GM13976 (cell line): ENCODE measurements around the gene RAD51B.

Experiments used
- DNase-seq: peaks from one replicate; pipeline ENCODE4 v3.0.0; 2012; ENCODE audit warnings: low spot score
- in situ Hi-C: fragments of 300-500 bp; cut with MboI; formaldehyde crosslinking; loops from one replicate; pipeline ENCODE4 v1.12.0; 2022; ENCODE audit warnings: low sequenced_read_pairs, mixed read lengths, inconsistent platforms; ENCODE audit not compliant: unreplicated experiment
- TF ChIP-seq, protein P1 (sequence below): IDR thresholded peaks from 2 replicates; pipeline ENCODE4 v1.5.1; 2012; ENCODE audit warnings: borderline replicate concordance, mild to moderate bottlenecking; ENCODE audit not compliant: insufficient read depth; ENCODE audit errors: extremely low read depth, missing control alignments, control extremely low read depth

Gene RAD51B

DNA sequence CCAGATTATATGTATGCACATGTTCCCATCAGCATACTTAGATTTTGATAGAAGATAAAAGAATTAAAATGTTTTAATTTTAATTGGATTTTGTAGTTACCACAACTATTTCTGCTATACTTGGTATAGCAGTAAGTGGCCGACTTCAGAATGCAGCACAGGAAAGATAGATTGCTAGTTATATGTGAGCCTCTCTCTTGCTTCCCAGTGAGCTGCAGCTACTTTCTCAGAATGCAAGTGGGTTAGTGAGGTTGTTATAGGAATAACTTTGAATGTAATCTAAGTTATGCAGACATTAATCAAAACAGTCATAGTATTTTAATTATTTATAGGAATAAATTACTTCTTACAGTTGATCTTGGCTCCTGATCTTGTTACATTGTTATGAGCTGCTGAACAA lies 240.6 kb downstream of the RAD51B start:
- DNase-seq: no peak
- in situ Hi-C loops: no loop called here
- TF ChIP-seq, protein P1, sequence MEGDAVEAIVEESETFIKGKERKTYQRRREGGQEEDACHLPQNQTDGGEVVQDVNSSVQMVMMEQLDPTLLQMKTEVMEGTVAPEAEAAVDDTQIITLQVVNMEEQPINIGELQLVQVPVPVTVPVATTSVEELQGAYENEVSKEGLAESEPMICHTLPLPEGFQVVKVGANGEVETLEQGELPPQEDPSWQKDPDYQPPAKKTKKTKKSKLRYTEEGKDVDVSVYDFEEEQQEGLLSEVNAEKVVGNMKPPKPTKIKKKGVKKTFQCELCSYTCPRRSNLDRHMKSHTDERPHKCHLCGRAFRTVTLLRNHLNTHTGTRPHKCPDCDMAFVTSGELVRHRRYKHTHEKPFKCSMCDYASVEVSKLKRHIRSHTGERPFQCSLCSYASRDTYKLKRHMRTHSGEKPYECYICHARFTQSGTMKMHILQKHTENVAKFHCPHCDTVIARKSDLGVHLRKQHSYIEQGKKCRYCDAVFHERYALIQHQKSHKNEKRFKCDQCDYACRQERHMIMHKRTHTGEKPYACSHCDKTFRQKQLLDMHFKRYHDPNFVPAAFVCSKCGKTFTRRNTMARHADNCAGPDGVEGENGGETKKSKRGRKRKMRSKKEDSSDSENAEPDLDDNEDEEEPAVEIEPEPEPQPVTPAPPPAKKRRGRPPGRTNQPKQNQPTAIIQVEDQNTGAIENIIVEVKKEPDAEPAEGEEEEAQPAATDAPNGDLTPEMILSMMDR: no peak

DNA sequence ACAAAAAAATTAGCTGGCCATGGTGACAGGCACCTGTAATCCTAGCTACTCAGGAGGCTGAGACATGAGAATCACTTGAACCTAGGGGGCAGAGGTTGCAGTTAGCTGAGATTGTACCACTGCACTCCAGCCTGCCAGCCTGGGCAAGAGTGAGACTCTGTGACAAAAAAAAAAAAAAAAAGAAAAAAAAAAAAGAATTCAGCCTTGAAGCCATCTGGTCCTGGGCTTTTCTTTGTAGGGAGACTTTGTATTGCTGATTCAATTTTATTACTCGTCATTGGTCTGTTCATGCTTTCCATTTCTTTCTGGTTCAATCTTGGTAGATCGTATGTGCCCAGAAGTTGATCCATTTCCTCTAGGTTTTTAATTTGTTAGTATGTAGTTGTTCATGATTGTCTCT lies 243.1 kb downstream of the RAD51B start:
- TF ChIP-seq, protein P1: no peak
- in situ Hi-C loops: no loop called here
- no peak for DNase-seq

DNA sequence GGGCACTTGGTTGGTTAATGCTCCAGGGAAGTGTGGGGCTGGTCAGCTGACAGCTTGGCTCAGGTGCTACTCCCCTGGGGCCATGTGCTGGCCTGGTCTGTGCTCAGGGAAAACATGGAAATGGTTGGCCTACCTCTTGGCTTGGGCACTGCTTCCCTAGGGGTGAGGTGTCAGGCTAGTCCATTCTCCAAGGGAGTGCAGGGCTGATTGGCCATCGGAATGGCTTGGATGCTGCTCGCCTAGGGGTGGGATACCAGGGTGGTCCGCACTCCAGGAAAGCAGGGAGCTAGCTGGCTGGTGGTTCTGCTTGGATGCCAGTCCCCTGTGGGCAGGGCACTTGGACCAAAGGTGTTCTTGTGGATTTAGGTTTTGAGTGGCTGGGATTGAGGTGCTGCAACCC lies 245.7 kb downstream of the RAD51B start:
- TF ChIP-seq, protein P1: no peak

DNA sequence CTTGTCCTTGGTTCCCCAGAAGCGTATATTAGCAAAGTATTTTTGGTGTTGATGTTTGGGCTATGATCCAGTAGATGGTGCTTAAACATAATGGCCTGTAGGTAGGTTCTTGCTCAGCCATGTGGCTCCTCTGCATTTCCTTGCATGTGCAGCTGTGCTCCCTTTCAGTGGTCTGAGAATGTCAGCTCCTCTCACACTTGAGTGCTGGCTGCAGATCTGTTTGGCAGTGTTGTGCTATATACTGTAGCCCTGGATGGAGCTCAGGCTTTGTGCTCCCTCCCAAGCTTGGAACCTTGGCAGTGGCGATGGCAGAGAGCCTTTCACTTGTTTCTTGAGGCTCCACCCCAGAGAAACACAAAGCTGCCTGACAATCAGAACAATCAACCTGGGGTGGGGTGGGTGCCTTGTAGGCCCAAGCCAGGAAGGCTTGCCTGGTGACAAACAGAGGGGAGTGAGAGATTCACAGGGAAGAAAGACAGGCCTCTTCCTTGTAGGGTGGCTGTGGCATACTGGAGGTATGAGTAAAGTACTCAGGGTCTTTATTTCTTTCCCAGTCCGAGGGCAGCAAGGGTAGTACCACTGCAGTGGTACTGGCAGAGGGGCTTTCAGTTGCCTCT lies 255.3 kb downstream of the RAD51B start:
- TF ChIP-seq, protein P1: no peak
- in situ Hi-C loops: no loop called here
- DNase-seq: no peak

More for the DNA sequence above, 245.7 kb downstream of the RAD51B start:
- DNase-seq: no peak
- in situ Hi-C loops: no loop called here

DNA sequence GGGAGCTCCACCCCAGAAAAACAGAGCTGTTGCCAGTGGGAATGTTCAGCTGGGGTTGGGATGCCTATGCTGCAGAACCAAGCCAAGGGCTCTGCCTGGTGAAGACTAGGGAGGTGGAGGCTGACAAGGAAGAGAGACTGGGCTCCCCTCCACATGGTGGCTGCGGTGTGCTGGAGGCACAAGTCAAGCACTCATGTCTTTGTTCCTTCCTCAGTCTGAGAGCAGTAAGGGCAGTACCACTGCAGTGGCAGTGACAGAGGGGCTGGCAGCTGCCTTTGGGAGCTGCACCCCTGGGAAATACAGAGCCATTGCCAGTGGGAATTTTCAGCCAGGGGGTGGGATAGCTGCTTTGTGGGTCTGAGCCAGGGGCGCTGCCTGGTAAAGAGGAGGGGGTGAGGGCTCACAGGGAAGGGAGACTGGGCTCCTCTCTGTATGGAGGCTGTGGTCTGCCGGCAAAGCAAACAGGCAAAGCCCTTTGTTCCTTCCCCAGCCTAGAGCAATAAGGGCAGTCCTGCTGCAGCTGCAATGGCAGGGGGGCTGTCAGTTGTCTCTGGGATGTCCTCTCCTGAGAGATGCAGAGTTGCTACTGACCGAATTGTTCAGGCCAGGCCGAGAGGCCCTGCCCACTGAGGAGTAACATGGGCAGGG lies 255.9 kb downstream of the RAD51B start:
- in situ Hi-C loops: no loop called here
- TF ChIP-seq, protein P1: no peak
- DNase-seq: no peak

DNA sequence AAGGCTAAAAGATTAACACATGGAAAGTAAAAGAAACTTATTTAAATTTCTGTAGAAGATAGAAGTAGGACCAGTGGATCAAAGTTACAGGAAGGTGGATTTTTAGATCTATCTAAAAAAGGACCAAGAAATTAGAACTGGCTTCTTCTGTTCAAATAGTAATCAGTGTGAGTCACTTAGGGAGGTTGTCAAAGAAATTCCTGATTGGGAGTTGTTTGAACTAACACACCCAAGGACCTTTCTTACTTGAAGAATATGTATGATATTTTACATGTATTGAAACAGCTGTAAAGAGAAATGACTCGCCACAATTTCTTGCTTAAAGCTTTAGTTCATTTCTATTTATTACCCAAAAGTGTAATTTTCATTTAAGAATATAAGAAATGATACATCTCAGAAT lies 256.9 kb downstream of the RAD51B start:
- no peak for DNase-seq
- TF ChIP-seq, protein P1: no peak
- in situ Hi-C loops: no loop called here
